Thoracic aorta (tissue), 2 donors: Measurements from ENCODE around the gene RPTOR. TPM values are rescaled to one million over a fixed set of nuclear protein-coding genes. Genes with fewer than 3 reads are reported as not detected.
A peak's percentile ranks its signal among the peaks of the same experiment; 100 is the strongest.

ENCODE experiments used
- ATAC-seq: fragments of 150-250 bp; one replicate; pipeline ENCODE4 v1.8.0; 2017; ENCODE audit warnings: low read depth; ENCODE audit not compliant: insufficient number of reproducible peaks, low FRiP score
- DNase-seq: peaks from one replicate; pipeline ENCODE4 v3.0.0-alpha.2; 2020; ENCODE audit warnings: low spot score
- H3K27ac ChIP-seq, 2 donors: fragments of 200-600 bp; sonication (generic); 1 replicate in 1 of 2; 2 replicates in 1 of 2; pipeline ENCODE4 v1.5.1; 2016; ENCODE audit warnings: mild to moderate bottlenecking in 2 of 2, moderate library complexity in 2 of 2
- H3K27me3 ChIP-seq: fragments of 200-600 bp; sonication (generic); replicated peaks from 2 replicates; pipeline ENCODE4 v1.6.0; 2016; ENCODE audit warnings: mild to moderate bottlenecking; ENCODE audit not compliant: insufficient read depth
- H3K36me3 ChIP-seq: fragments of 200-600 bp; sonication (generic); one replicate; pipeline ENCODE4 v1.5.1; 2016
- H3K4me1 ChIP-seq, 2 donors: fragments of 200-600 bp; sonication (generic); 1 replicate in 1 of 2; 2 replicates in 1 of 2; pipeline versions ENCODE4 v1.5.1 to v1.6.0; 2016; ENCODE audit warnings: low read depth in 2 of 2, mild to moderate bottlenecking in 1 of 2; ENCODE audit not compliant: control insufficient read depth in 1 of 2
- H3K4me3 ChIP-seq: fragments of 200-600 bp; sonication (generic); 2 replicates; pipeline ENCODE4 v1.5.1; 2016; ENCODE audit warnings: mild to moderate bottlenecking
- H3K9me3 ChIP-seq: fragments of 200-600 bp; sonication (generic); 2 replicates; pipeline ENCODE4 v1.5.1; 2016
- CTCF ChIP-seq: fragments of 200-600 bp; sonication (generic); IDR thresholded peaks from one replicate; pipeline ENCODE4 v1.5.1; 2019; ENCODE audit warnings: antibody characterized with exemption
- total RNA-seq, 2 donors: library from RNA; depleted of rRNA; stranded (reverse); fragments of >200 nt; gene quantifications; one replicate each; pipeline versions ENCODE4 v1.1.0 to v1.2.3, GENCODE V29; 2016

The RPTOR gene
- total RNA-seq, 2 donors from 2014 or later: 42.0 to 47.4 TPM

GRCh38 chr17:80825471-80826345, 281.1 kb downstream of the RPTOR start:
- TF ChIP-seq CTCF: no peak
- Histone ChIP-seq H3K36me3 (no peaks in the 10 kb centered on the region), H3K4me3 (no peak overlapping the region), H3K4me1 (peaks cover 10 to 17% of the 10 kb centered on the region in 2 donors), H3K27ac (no peak overlapping the region), H3K27me3 (no peaks in the 10 kb centered on the region), H3K9me3 (no peaks in the 10 kb centered on the region)
- ATAC-seq (no peak), DNase-seq (no peak)

GRCh38 chr17:80826346-80826954, 281.8 kb downstream of the RPTOR start:
- H3K27me3 ChIP-seq: no peaks in the 10 kb centered on the region
- H3K36me3 ChIP-seq: no peaks in the 10 kb centered on the region
- peak overlapping the region; percentile 32 to 65 for H3K27ac ChIP-seq
- no peaks in the 10 kb centered on the region for H3K9me3 ChIP-seq
- peaks cover 10 to 17% of the 10 kb centered on the region in 2 donors for H3K4me1 ChIP-seq
- H3K4me3 ChIP-seq: peak overlapping the region; percentile 22
- TF ChIP-seq CTCF: no peak
- ATAC-seq: no peak
- DNase-seq: no peak

DNA sequence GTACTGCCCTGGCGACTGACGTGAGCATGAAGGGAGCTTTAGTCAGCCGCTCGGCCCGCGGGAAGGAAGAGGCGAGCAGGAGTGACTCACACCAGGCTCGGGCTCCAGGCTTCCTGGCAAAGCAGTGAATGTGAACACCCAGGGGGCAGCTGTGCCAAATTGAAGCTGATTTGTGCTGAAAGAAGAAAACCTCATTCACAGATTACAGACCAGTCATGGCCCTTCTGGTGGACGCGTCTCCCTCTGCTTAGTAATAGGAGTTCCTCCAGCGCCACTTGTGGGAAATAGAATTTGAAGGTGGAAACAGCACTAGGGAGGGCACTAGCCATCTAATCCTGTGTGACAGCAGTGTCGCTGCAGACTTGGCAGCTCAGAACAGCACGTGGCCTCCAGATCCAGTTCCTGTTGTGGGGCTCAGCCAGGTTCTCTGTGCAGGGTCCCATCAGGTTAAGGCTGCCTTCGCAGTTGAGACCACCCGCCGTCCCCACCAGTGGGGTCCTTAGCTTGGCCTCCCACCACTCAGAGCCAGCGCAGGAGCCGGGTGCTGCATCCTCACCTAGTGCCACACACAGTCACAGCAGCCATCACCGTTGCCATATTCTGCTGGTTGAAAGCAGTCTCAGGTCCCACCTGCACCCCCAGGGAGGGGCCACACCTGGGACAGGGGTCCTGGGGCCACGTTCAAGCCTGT, 282.5 kb downstream of the RPTOR start:
- ATAC-seq (peak; percentile 84), DNase-seq (peak; percentile 84)
- Histone ChIP-seq H3K27ac (peak overlapping the region; percentile 65 to 66), H3K4me3 (peak overlapping the region; percentile 22), H3K27me3 (no peaks in the 10 kb centered on the region), H3K4me1 (peaks cover 10 to 20% of the 10 kb centered on the region in 2 donors), H3K9me3 (no peaks in the 10 kb centered on the region), H3K36me3 (no peaks in the 10 kb centered on the region)
- TF ChIP-seq CTCF: no peak

GRCh38 chr17:80827646-80828643, 283.3 kb downstream of the RPTOR start:
- DNase-seq: no peak
- H3K9me3 ChIP-seq: no peaks in the 10 kb centered on the region
- H3K27me3 ChIP-seq: no peaks in the 10 kb centered on the region
- no peak overlapping the region for H3K4me3 ChIP-seq
- peaks cover 14 to 26% of the 10 kb centered on the region in 2 donors for H3K4me1 ChIP-seq
- no peak for TF ChIP-seq CTCF
- peak overlapping the region; percentile 65 to 66 for H3K27ac ChIP-seq
- no peaks in the 10 kb centered on the region for H3K36me3 ChIP-seq
- ATAC-seq: no peak
